K562 (cell line): ENCODE results near the gene CHST8. TPM values are rescaled to one million over a fixed set of nuclear protein-coding genes. Genes with fewer than 3 reads are reported as not detected.
A peak's percentile ranks its signal among the peaks of the same experiment; 100 is the strongest.

Source experiments
- FIP1L1 ChIP-seq: fragments of 200-400 bp; formaldehyde crosslinking; IDR thresholded peaks from 2 replicates; pipeline ENCODE4 v1.6.1; 2018; ENCODE audit warnings: mild to moderate bottlenecking, low read depth, low read length; ENCODE audit not compliant: poor library complexity, severe bottlenecking
- KDM2B ChIP-seq: fragments of 250-450 bp; sonication (Bioruptor Pico); IDR thresholded peaks from 2 replicates; pipeline ENCODE4 v1.8.0; 2021; ENCODE audit warnings: mild to moderate bottlenecking, moderate library complexity
- POLR2H ChIP-seq: IDR thresholded peaks from 2 replicates; pipeline ENCODE4 v1.6.1; 2016; ENCODE audit warnings: missing genetic modification characterization, low read depth, mild to moderate bottlenecking, control low read depth, missing compliant biosample characterization, moderate library complexity
- RREB1 ChIP-seq: fragments of 250-450 bp; sonication (Bioruptor Pico); IDR thresholded peaks from 2 replicates; pipeline ENCODE4 v1.4.0; 2020
- SUPT5H ChIP-seq: fragments of 450-650 bp; IDR thresholded peaks from 2 replicates; pipeline ENCODE4 v1.6.1; 2016
- ZBTB17 ChIP-seq: fragments of 450-650 bp; formaldehyde crosslinking; IDR thresholded peaks from 2 replicates; pipeline ENCODE4 v1.4.0; 2020; ENCODE audit warnings: mild to moderate bottlenecking
- ZFX ChIP-seq: sonication (generic); formaldehyde crosslinking; IDR thresholded peaks from 2 replicates; pipeline ENCODE4 v1.8.0; 2022; ENCODE audit warnings: mild to moderate bottlenecking, missing genetic modification reagents, moderate library complexity
- polyA plus RNA-seq, 8 experiments: library from polyadenylated mRNA; depleted of rRNA in 4 of 8; stranded (reverse) in 5 of 8; unstranded in 3 of 8; fragments of >200 nt; fragmentation: Nextera tagmentation in 2 of 8; fragmentation: Illumina TruSeq in 1 of 8; extraction: Ambion mirVana in 2 of 8; extraction: Trizol in 1 of 8; gene quantifications; 2 replicates each; pipeline versions ENCODE4 v1.2.1 to v1.2.3, GENCODE V29; 2011 to 2014; ENCODE audit warnings: inconsistent platforms in 1 of 8, missing spikeins in 1 of 8
- total RNA-seq, 7 experiments: library from RNA; depleted of rRNA in 6 of 7; stranded (reverse); fragments of >200 nt in 6 of 7; fragmentation: Illumina TruSeq in 2 of 7; extraction: Trizol in 2 of 7; gene quantifications; 2 replicates each; pipeline versions ENCODE4 v1.2.1 to v1.2.3, GENCODE V29; 2011 to 2021; ENCODE audit warnings: low replicate concordance in 1 of 7
- TF ChIP-seq, protein P1 (sequence below), 2 experiments: IDR thresholded peaks; 2 replicates each; pipeline ENCODE4 v1.6.1; 2011; ENCODE audit warnings: borderline replicate concordance in 1 of 2, control low read depth in 1 of 2, low read depth in 1 of 2, low read length in 1 of 2, mild to moderate bottlenecking in 1 of 2, mixed read lengths in 1 of 2, moderate library complexity in 1 of 2; ENCODE audit not compliant: insufficient read depth in 1 of 2, insufficient read length in 1 of 2, poor library complexity in 1 of 2, severe bottlenecking in 1 of 2; ENCODE audit errors: extremely low read depth in 1 of 2

CHST8 gene
- total and polyA plus RNA-seq, 9 of the 15 experiments (the other 6 are each of a cell fraction or from before 2014, with no cell fraction given), result 0.11 TPM; not detected in 8

DNA sequence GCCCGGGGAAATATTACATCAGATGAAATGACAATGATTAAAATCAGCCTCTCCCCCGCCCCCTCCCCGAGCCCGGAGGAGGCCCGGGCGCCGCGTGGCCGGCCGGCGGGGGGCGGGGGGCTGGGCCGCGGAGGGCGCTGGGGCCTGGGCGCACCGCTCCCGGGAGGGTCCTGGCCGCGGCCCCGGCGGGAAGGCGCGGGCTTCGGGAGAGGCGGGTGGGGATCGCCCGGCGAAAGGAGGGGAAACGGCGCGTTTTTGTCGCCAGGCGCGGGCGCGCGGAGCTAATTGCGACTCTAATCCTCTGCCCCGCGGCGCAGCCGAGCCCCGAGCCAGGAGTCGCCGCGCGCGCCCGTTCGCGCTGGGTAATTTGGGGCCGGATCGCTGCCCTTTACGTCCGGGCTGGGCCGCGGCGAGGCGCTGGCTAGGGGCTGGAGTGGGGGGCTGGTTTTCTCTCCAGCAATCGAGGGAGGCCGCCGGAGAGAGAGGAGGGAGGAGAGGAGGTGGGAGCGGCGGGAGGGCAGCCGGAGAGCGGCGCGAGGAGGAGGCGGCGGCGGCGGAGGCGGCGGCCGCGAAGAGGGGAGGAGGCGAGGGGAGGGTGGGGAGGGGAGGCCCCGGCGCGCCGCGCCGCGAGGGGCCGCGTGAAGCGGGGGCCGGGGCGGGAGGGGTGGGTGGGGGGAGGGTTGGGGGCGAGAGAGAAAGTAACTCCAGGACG lies 174.6 kb downstream of the CHST8 start, which contains the start of gene KCTD15 (continued):
- peak; percentile 30; the same call in 1 of the 2 replicates for TF ChIP-seq RREB1
- TF ChIP-seq KDM2B, result 0 out of 2 replicates have a peak, but pooled peaks have one; percentile 68
- TF ChIP-seq ZFX (CRISPR knock-in tag), result peak; percentile 47; the same call in 1 of the 2 replicates
- TF ChIP-seq ZBTB17, result peak; percentile 22; the same call in 1 of the 2 replicates
- TF ChIP-seq, protein P1, sequence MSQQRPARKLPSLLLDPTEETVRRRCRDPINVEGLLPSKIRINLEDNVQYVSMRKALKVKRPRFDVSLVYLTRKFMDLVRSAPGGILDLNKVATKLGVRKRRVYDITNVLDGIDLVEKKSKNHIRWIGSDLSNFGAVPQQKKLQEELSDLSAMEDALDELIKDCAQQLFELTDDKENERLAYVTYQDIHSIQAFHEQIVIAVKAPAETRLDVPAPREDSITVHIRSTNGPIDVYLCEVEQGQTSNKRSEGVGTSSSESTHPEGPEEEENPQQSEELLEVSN (IDR thresholded peaks at IDR 0.05; ENCODE audit: borderline replicate concordance in 1 of 2, extremely low read depth in 1 of 2, insufficient read depth in 1 of 2, insufficient read length in 1 of 2, low read depth in 1 of 2, low read length in 1 of 2, poor library complexity in 1 of 2, severe bottlenecking in 1 of 2), result peak in 1 of 2 experiments; percentile 48
- peak; percentile 19; the same call in 1 of the 2 replicates for TF ChIP-seq SUPT5H
- peak; percentile 10 for TF ChIP-seq FIP1L1
- peak; percentile 74; the same call in 1 of the 2 replicates for TF ChIP-seq POLR2H (tag)
